ENCODE data around the gene SWAP70. TPM values are rescaled to one million over a fixed set of nuclear protein-coding genes. Genes with fewer than 3 reads are reported as not detected.
A peak's percentile ranks its signal among the peaks of the same experiment; 100 is the strongest.

The SWAP70 gene
- total and polyA plus RNA-seq, 2 of the 13 experiments (the other 11 are each of a cell fraction or from before 2014, with no cell fraction given) = 4.6 to 8.7 TPM

DNA sequence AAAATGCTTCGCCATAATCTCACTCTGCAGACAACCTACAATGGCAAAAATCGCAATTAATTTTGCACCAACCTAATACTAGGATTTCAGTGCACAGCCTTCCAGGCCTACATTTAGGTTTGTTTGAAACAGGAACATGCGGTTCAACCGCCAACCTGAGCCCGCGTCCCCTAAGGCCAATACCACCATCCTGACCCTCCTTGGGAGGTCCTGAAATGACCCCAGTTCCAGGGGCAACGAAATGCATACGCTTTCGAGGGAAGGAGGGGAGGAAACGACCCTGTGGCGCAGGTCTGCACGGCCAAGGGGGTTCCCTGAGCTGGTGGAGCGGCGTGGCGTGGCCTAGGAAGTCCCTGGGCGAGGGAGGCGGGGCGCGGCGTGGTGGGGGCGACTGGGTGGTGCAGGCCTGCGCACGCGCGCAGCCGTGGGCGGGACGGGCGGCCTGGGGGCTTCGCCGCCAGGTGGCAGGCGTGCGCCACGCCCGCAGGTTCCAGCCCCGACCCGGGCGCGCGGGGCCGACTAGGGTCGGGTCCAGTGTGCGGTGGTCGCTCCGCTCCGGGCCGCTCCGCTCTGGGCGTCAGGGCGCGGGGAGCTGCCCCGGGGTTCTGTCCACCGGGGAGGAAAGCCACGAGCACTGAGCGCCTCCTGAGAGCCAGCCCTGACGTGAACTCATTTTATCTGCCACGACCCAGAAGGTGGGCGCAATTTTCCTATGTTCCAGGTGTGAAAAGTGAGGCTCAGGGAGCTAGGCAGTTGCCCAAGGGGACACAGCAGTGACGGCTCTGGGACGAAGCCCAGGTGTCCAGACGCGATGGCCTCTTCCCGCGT is 94.1 kb downstream of the SWAP70 start (continued):
- TF ChIP-seq PCBP2 (optimal IDR thresholded peaks at IDR 0.05; ENCODE audit: low read depth, low read length, poor library complexity, severe bottlenecking) = no peak
- no peak for TF ChIP-seq SMAD1 (CRISPR knock-in tag; IDR thresholded peaks at IDR 0.05; ENCODE audit: borderline replicate concordance, low read depth)
- TF ChIP-seq NFE2 (CRISPR knock-in tag; IDR thresholded peaks at IDR 0.05) = no peak
- TF ChIP-seq SMARCC2 (IDR thresholded peaks at IDR 0.05) = no peak
- TF ChIP-seq ZNF207 (IDR thresholded peaks at IDR 0.05; ENCODE audit: borderline replicate concordance) = no peak
- TF ChIP-seq SNRNP70 (IDR thresholded peaks at IDR 0.05; ENCODE audit: low read depth, low read length) = no peak
- TF ChIP-seq ZNF441 (CRISPR knock-in tag; IDR thresholded peaks at IDR 0.05; ENCODE audit: borderline replicate concordance) = no peak; the same call in 1 of the 2 replicates
- no peak for TF ChIP-seq EED (CRISPR knock-in tag; IDR thresholded peaks at IDR 0.05)
- TF ChIP-seq, protein P1, sequence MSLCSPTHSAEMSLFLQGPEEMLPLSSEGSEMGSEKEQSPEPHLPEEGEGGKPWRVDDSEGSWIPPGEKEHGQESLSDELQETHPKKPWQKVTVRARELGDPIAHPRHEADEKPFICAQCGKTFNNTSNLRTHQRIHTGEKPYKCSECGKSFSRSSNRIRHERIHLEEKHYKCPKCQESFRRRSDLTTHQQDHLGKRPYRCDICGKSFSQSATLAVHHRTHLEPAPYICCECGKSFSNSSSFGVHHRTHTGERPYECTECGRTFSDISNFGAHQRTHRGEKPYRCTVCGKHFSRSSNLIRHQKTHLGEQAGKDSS (CRISPR knock-in tag; IDR thresholded peaks at IDR 0.05; ENCODE audit: borderline replicate concordance, low read depth) = no peak
- no peak for TF ChIP-seq FOXP1 (IDR thresholded peaks at IDR 0.05)
- TF ChIP-seq FOXP1 (CRISPR knock-in tag; IDR thresholded peaks at IDR 0.05) = no peak
- no peak for TF ChIP-seq ZNF644 (CRISPR knock-in tag; IDR thresholded peaks at IDR 0.05; ENCODE audit: low read depth)
- no peak for TF ChIP-seq NFYB (CRISPR knock-in tag; IDR thresholded peaks at IDR 0.05)
- TF ChIP-seq ZNF792 (CRISPR knock-in tag; IDR thresholded peaks at IDR 0.05) = no peak
- TF ChIP-seq ZNF468 (CRISPR knock-in tag; IDR thresholded peaks at IDR 0.05) = no peak
- TF ChIP-seq TAF15 (IDR thresholded peaks at IDR 0.05; ENCODE audit: low read depth, low read length, poor library complexity, severe bottlenecking) = no peak
- TF ChIP-seq, protein P2, sequence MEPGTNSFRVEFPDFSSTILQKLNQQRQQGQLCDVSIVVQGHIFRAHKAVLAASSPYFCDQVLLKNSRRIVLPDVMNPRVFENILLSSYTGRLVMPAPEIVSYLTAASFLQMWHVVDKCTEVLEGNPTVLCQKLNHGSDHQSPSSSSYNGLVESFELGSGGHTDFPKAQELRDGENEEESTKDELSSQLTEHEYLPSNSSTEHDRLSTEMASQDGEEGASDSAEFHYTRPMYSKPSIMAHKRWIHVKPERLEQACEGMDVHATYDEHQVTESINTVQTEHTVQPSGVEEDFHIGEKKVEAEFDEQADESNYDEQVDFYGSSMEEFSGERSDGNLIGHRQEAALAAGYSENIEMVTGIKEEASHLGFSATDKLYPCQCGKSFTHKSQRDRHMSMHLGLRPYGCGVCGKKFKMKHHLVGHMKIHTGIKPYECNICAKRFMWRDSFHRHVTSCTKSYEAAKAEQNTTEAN (CRISPR knock-in tag; conservative IDR thresholded peaks at IDR 0.05) = no peak
- TF ChIP-seq ZNF75D (CRISPR knock-in tag; IDR thresholded peaks at IDR 0.05; ENCODE audit: borderline replicate concordance) = no peak
- TF ChIP-seq, protein P3, sequence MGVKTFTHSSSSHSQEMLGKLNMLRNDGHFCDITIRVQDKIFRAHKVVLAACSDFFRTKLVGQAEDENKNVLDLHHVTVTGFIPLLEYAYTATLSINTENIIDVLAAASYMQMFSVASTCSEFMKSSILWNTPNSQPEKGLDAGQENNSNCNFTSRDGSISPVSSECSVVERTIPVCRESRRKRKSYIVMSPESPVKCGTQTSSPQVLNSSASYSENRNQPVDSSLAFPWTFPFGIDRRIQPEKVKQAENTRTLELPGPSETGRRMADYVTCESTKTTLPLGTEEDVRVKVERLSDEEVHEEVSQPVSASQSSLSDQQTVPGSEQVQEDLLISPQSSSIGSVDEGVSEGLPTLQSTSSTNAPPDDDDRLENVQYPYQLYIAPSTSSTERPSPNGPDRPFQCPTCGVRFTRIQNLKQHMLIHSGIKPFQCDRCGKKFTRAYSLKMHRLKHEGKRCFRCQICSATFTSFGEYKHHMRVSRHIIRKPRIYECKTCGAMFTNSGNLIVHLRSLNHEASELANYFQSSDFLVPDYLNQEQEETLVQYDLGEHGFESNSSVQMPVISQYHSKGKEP (CRISPR knock-in tag; IDR thresholded peaks at IDR 0.05) = no peak
- TF ChIP-seq ZNF768 (CRISPR knock-in tag; IDR thresholded peaks at IDR 0.05) = peak; percentile 5; the same call in 1 of the 2 replicates
- TF ChIP-seq, protein P4, sequence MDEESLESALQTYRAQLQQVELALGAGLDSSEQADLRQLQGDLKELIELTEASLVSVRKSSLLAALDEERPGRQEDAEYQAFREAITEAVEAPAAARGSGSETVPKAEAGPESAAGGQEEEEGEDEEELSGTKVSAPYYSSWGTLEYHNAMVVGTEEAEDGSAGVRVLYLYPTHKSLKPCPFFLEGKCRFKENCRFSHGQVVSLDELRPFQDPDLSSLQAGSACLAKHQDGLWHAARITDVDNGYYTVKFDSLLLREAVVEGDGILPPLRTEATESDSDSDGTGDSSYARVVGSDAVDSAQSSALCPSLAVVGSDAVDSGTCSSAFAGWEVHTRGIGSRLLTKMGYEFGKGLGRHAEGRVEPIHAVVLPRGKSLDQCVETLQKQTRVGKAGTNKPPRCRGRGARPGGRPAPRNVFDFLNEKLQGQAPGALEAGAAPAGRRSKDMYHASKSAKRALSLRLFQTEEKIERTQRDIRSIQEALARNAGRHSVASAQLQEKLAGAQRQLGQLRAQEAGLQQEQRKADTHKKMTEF (CRISPR knock-in tag; IDR thresholded peaks at IDR 0.05) = peak; percentile 47
- peak; percentile 19 to 89; a peak in 3 of 4 replicates for TF ChIP-seq POLR2A (IDR thresholded peaks at IDR 0.05; ENCODE audit: insufficient read depth in 1 of 2, low read depth in 2 of 2, low read length in 2 of 2)
- no peak for TF ChIP-seq ARHGAP35 (CRISPR knock-in tag; IDR thresholded peaks at IDR 0.05; ENCODE audit: borderline replicate concordance)
